Testis (tissue), 3 donors: Measurements from ENCODE around the gene OPRL1. TPM values are rescaled to one million over a fixed set of nuclear protein-coding genes. Genes with fewer than 3 reads are reported as not detected.

Experiments used
- DNase-seq: peaks from one replicate; pipeline ENCODE4 v3.0.0-alpha.2; 2019
- H3K27ac ChIP-seq, 2 donors: fragments of 200-600 bp; sonication (generic); one replicate each; pipeline ENCODE4 v1.5.1; 2019
- H3K27me3 ChIP-seq: fragments of 200-600 bp; sonication (generic); one replicate; pipeline ENCODE4 v1.5.1; 2019
- H3K36me3 ChIP-seq: fragments of 200-600 bp; sonication (generic); one replicate; pipeline ENCODE4 v1.5.1; 2017; ENCODE audit warnings: low read depth; ENCODE audit errors: missing control alignments
- H3K4me1 ChIP-seq: fragments of 200-600 bp; sonication (generic); one replicate; pipeline ENCODE4 v1.5.1; 2019
- H3K4me3 ChIP-seq, 2 donors: fragments of 200-600 bp; sonication (generic); one replicate each; pipeline ENCODE4 v1.5.1; 2017 to 2019
- H3K9me3 ChIP-seq: fragments of 200-600 bp; sonication (generic); one replicate; pipeline ENCODE4 v1.5.1; 2017
- CTCF ChIP-seq, 3 experiments: fragments of 450-650 bp in 2 of 3; fragments of 200-600 bp in 1 of 3; sonication (generic) in 1 of 3; IDR thresholded peaks; one replicate each; pipeline ENCODE4 v1.5.1; 2016 to 2019; ENCODE audit warnings: antibody characterized with exemption in 3 of 3, mild to moderate bottlenecking in 2 of 3, moderate library complexity in 1 of 3
- POLR2A ChIP-seq: fragments of 450-650 bp; IDR thresholded peaks from one replicate; pipeline ENCODE4 v1.6.1; 2017; ENCODE audit warnings: antibody characterized with exemption, mild to moderate bottlenecking, moderate library complexity
- WGBS, 2 donors: methylation state at CpG; one replicate each; pipeline ENCODE4 v1.1.5; 2018; 5-methylcytosine and 5-hydroxymethylcytosine counted together
- intact Hi-C: fragments of 100-400 bp; cut with DNase I; formaldehyde crosslinking; loops from one replicate; pipeline ENCODE4 v1.15.1; 2023; ENCODE audit warnings: low total_unique reads
- polyA plus RNA-seq: library from polyadenylated mRNA; stranded (reverse); fragments of 350-450 nt; fragmentation: Illumina TruSeq; extraction: RNeasy Lipid Tissue Mini Kit (QIAGEN cat#74804); gene quantifications from one replicate; pipeline ENCODE4 v1.2.3, GENCODE V29; 2014; ENCODE audit warnings: low read depth, low replicate concordance; ENCODE audit not compliant: insufficient read depth
- total RNA-seq, 2 donors: library from RNA; depleted of rRNA; stranded (reverse); fragments of >200 nt; gene quantifications; one replicate each; pipeline ENCODE4 v1.2.3, GENCODE V29; 2016

Gene OPRL1
- total and polyA plus RNA-seq, 3 donors from 2014 or later, result 6.0 to 9.4 (median 7.7) TPM

- intact Hi-C loops, result no loop called here
- H3K9me3 ChIP-seq, result no peaks in the 10 kb centered on the region
- no peak overlapping the region for H3K27ac ChIP-seq
- H3K4me1 ChIP-seq, result no peaks in the 10 kb centered on the region
- H3K27me3 ChIP-seq, result no peaks in the 10 kb centered on the region
- 87 to 92% methylated on average over 11 to 13 of the region's 13 CpGs for WGBS, 2 donors
- DNase-seq, result peak; percentile 7
- no peaks in the 10 kb centered on the region for H3K36me3 ChIP-seq
- TF ChIP-seq CTCF (IDR thresholded peaks at IDR 0.05), result no peak
- TF ChIP-seq POLR2A, result no peak
- H3K4me3 ChIP-seq, result no peak overlapping the region
These were observed 34.0 kb downstream of the OPRL1 start for GRCh38 chr20:64113796-64114355.

GRCh38 chr20:64114356-64114971, 34.6 kb downstream of the OPRL1 start:
- H3K27ac ChIP-seq, result no peak overlapping the region
- H3K9me3 ChIP-seq, result no peaks in the 10 kb centered on the region
- whole genome bisulfite sequencing, 2 donors, result 85 to 89% methylated on average over 13 to 14 of the region's 14 CpGs
- H3K4me1 ChIP-seq, result no peaks in the 10 kb centered on the region
- TF ChIP-seq CTCF (IDR thresholded peaks at IDR 0.05) (no peak), POLR2A (no peak)
- H3K27me3 ChIP-seq, result no peaks in the 10 kb centered on the region
- intact Hi-C loops, result no loop called here
- H3K4me3 ChIP-seq, result no peak overlapping the region
- peak; percentile 11 for DNase-seq
- H3K36me3 ChIP-seq, result no peaks in the 10 kb centered on the region

GRCh38 chr20:64115171-64115911, 35.5 kb downstream of the OPRL1 start:
- 79 to 81% methylated on average over 6 to 14 of the region's 14 CpGs for WGBS, 2 donors
- Histone ChIP-seq H3K4me3 (no peak overlapping the region), H3K4me1 (no peaks in the 10 kb centered on the region), H3K27me3 (no peaks in the 10 kb centered on the region), H3K9me3 (no peaks in the 10 kb centered on the region), H3K36me3 (no peaks in the 10 kb centered on the region), H3K27ac (no peak overlapping the region)
- intact Hi-C loops, result no loop called here
- no peak for TF ChIP-seq POLR2A
- TF ChIP-seq CTCF (IDR thresholded peaks at IDR 0.05), result no peak
- no peak for DNase-seq

- no peaks in the 10 kb centered on the region for H3K9me3 ChIP-seq
- H3K4me1 ChIP-seq, result no peaks in the 10 kb centered on the region
- no peak overlapping the region for H3K27ac ChIP-seq
- DNase-seq, result peak; percentile 10
- WGBS, 2 donors, result 87 to 89% methylated on average over 17 to 21 of the region's 21 CpGs
- intact Hi-C loops, result no loop called here
- no peak overlapping the region for H3K4me3 ChIP-seq
- no peaks in the 10 kb centered on the region for H3K36me3 ChIP-seq
- TF ChIP-seq POLR2A (no peak), CTCF (IDR thresholded peaks at IDR 0.05) (no peak)
- H3K27me3 ChIP-seq, result no peaks in the 10 kb centered on the region
These were observed 36.1 kb downstream of the OPRL1 start for GRCh38 chr20:64116016-64116415.
